NCI-H1105 (cell line): ENCODE measurements around the gene NXNL1.
"Not testable (repeated sequence)": the region's sequence is repeated elsewhere in the genome, so short reads cannot be mapped to it uniquely, and the experiment has no call there.

ENCODE experiments used
- DNase-seq: peaks from one replicate; lab custom pipeline; 2025; lab: John Stamatoyannopoulos, UW

Gene NXNL1

DNA sequence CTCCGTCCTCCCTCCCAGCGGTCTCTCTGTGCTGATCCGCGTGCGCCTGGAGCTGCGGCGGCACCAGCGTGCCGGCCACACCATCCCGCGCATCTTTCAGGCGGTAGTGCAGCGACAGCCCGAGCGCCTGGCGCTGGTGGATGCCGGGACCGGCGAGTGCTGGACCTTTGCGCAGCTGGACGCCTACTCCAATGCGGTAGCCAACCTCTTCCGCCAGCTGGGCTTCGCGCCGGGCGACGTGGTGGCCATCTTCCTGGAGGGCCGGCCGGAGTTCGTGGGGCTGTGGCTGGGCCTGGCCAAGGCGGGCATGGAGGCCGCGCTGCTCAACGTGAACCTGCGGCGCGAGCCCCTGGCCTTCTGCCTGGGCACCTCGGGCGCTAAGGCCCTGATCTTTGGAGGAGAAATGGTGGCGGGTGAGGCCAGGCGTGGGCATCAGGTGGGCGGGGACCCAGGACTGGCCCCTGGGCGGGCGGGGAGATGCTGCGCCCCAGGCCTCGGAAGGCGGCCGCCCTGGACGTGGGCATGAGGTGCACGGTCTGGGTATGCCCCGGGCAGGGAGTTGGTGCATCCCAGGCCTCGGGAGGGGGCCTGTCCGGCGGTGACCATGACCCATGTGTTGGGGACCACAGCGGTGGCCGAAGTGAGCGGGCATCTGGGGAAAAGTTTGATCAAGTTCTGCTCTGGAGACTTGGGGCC is 26.0 kb upstream of the NXNL1 start:
- DNase-seq, result no peak

DNA sequence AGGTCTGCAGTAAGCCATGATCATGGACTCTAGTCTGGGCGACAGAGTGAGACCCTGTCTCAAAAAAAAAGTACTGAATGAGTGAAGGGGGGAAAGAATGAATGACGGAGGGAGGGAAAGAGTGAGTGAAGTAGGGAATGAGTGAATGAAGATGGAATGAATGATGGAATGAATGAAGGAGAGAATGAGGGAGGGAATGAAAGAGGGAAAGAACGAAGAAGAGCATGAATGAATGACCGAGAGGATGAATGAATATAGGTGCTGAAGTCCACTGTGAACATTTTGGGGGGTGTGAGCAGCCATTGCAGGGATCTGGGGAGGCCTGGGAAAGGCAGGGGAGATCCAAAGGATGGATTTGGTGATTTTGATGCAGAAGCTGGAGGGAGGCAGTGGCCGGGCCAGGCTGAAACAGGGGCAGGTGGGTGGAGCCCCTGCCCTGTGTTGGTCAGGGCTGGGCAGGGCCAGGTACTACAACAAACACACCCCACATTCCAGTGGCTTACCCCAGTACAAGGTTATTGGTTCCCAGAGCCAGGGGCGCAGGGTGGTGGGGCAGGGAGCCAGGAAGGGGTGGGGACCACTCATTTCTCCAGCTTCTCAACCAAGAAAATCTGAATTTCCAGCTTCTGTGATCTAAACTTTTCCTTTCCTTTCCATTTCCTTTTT is 23.9 kb upstream of the NXNL1 start:
- no peak for DNase-seq

DNA sequence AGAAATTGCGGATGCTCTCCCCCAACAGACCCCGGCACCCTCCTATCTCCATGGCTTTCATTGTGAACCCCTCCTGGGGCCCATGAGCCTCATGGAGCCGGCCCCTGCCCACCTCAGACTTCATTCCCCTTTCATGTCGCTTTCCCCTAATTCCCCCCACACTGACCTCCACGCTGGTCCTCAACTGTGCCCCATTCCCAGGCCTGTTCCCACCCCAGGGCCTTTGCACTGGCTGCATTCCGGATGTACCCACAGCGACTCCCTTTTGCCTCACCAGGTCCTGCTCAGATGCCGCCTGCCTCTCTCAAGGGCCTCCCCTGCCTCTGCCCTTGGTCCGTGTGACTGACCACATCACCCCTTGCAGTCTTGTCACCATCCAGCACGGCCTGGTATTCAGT is 22.9 kb upstream of the NXNL1 start:
- no peak for DNase-seq

DNA sequence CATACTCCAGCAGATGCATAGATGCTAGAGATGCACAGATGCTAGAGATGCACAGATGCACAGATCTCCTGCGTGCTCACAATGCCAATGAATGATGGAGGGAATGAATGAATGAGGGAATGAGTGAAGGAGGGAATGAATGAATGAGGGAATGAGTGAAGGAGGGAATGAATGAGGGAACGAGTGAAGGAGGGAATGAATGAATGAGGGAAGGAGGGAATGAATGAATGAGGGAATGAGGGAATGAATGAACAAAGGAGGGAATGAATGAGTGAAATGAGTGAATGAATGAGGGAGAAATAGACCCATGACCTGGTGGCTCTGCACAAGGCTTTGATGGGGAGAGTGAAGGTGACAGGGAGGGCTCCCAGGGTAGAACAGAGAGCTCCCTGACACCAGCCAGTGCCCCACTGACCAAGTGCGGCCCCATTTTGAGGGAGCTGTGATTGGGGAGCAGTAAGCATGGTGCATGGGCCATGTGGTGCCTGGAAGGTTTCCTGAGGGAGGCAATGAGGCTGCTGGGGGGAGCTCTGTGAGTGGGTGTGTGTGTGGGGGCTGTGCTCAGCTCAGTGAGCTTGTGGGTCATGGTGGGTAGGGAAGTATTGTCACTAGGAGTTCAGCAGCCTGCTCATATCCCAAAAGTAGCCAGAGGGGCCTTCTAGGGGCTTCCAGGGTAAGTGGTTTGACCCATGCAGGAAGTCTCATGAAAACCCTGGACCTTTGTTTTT is 22.3 kb upstream of the NXNL1 start:
- DNase-seq, result no peak

DNA sequence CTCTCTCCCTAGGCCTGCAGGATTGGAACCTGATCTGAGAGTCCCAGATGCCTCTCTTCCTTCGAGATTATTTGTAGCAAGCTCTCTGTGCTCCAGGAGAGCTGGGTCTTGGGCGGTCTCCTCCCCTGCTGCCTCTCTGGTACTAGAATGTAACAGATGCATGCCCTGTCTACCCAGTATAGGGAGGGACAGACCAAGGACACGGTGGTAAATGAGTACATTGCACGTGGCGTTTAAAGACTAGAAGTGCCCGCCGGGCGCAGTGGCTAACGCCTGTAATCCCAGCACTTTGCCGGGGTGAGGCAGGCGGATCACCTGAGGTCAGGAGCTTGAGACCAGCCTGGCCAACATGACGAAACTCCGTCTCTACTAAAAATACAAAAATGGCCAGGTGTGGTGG is 21.3 kb upstream of the NXNL1 start:
- DNase-seq, result no peak

DNA sequence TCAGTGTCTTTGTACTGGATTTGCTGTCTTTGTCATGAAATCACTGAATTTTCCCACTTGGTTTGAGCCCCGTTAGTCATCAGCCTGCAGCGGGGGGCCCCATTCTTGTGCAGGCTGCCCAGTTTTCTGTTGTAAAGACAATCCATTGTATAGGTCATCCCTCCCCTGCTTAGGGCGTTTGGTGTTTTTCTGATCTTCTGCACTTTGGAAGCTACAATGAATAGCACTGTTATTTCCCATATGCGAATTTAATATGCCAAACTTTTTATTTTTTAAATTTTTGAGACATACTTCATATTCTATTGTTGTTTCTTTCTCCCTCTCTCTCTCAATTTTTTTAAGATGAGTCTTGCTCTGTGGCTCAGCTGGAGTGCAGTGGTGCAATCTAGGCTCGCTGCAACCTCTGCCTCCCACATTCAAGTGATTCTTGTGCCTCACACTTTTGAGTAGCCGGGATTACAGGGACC is 18.6 kb upstream of the NXNL1 start:
- no peak for DNase-seq

DNA sequence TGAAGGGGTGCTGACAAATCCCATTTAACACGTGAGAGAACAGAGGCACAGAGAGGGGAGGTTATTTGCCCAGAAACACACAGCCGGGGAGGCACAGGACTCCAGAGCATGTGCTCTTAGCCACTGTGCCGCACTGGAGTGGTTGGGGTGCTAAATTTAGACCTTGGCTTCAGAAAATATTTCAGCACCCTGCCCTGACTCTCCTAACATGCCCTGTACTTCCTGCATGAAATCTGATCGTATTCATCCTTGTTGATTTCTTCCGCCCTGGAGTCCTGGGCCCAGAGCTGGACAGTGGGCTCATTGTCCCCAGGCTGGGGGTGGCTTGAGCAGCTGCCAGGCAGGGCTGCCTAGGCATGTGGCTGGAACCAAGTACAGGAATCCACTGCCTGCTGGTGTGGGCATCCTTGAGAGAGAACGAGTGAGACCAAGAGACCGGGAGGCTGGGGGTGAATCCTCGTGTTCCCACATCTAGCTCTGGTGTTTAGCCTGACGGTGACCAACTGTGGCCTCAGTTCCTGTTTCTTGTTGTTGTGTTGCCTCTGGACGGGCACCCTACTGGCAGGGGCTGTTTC is 14.9 kb upstream of the NXNL1 start:
- DNase-seq, result no peak

DNA sequence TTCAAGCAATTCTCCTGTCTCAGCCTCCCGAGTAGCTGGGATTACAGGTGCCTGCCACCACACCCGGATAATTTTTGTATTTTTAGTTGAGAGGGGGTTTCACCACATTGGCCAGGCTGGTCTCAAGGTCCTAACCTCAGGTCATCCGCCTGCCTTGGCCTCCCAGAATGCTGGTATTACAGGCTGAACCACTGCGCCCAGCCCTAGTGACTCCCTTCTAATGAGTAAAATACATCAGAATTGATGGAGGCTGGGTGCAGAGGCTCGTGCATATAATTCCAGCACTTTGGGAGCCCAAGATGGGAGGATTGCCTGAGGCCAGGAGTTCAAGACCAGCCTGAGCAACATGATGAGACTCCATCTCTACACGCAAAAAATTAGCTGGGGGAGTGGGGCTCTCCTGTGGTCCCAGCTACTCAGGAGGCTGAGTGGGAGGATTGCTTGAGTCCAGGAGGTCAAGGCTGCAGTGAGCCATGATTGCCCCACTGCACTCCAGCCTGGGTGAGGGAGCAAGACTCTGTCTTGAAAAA is 14.3 kb upstream of the NXNL1 start:
- not testable (repeated sequence) for DNase-seq

DNA sequence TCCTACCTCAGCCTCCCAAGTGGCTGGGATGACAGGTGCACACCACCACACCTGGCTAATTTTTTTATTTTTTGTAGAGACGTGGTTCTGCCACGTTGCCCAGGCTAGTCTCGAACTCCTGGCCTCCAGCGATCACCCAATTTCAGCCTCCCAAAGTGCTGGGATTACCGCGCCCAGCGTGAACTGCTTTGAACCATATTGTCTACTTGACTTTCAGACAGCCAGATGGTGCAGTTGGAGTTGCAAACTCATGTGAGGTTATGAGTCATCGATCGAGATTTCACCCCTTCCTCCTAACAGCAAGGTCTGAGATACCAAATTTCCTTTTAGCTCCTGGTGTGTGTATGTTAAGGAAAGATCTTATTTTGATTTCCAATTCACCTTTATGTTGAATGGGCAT is 12.3 kb upstream of the NXNL1 start:
- DNase-seq, result no peak

DNA sequence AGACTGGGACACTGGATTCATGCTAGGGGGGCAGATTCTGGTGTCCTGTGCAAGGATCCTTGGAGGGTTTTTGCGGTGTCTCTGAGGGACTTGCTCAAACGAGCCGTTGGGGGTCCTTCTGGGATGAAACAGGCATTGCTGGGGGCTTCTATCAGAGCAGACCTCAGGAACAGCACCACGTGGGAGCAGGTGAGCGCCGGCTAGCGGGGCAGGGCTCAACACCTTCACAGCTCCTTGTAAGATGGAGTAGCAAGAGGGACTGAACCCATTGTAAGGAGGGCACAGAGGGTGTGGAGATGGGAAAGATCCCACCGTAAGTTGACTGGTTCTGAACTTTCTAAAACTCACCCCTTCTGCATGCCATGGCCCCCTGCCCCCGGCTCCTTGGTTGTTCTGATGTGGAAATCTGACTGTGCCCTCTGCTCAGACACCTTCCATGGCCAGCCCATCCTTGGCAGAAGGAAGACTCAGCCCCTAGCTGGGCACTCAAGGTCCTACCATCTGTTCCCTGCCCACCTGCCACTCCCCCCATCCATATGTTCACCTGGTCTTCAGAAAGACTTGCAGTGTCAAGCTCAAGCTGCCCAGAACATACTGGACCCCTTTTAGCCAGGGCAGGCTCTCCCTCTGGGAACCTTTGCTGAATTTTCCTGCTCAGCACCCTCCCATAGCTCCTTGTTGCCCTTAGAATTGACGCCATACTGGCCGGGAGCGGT is 10.8 kb upstream of the NXNL1 start:
- no peak for DNase-seq

DNA sequence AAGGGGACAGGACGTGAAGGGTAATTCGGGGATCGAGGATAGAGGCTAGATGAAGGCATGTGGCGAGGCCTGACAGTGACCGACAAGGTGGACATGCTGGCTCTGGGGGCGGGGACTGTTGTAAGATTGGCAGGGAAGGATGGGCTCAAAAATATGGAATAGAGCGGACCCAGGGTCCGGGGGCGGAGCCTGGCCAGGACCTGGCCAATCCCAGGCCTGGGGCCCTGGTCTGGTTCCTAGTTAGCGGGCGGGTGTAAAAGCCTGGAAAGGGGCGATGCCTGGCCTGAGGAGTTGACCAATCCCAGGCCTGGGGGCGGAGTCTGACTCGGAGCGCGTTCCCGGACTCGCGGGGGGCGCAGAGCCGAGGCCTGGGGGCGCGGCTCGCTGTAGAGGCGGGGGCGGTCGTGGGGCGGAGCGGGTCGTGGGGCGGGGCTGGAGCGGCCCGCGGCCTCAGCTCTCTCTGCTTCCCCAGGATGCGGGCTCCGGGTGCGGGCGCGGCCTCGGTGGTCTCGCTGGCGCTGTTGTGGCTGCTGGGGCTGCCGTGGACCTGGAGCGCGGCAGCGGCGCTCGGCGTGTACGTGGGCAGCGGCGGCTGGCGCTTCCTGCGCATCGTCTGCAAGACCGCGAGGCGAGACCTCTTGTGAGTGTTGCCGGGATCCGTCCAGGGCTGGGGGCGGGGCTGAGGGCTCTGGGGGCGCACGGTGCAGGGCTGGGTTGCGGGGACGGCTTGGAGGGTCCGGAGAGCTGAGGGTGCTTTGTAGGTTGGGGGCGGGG is 9.5 kb upstream of the NXNL1 start, which contains the start of gene SLC27A1:
TSS of gene SLC27A1 (plus strand) at position 457 of the 774 bp plus-strand sequence. CDS start at position 474, 17 bp downstream.
- peak; percentile 99 for DNase-seq

DNA sequence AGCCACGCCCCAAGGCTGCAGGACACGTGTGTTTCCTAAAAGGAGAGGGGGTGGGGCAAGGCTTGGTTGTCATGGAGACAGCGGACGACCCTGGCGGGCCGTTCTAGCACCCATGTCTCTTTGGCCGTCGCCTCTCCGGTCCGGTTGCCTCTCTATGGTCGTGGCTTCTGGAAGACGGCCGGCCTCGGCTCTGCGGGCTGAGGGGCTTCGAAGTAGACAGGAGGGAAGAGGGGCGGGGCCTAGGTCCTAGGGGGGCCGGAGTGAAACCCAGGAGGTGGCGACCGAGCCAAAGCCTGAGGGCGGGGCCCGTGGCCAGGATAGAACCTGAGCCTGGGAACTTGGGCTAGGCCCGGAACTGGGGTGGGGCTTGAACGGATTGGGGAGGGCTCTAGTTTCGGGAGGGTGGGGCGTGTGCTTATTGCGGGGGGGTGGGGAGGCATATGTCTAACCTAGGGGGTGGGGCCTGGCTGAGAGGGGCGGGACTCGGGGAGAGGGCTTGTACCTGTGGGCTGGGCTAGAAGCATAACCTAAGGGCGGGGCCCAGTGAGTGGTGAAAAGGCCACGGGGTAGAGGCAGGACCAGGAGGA is 8.8 kb upstream of the NXNL1 start:
- DNase-seq, result peak; percentile 94

DNA sequence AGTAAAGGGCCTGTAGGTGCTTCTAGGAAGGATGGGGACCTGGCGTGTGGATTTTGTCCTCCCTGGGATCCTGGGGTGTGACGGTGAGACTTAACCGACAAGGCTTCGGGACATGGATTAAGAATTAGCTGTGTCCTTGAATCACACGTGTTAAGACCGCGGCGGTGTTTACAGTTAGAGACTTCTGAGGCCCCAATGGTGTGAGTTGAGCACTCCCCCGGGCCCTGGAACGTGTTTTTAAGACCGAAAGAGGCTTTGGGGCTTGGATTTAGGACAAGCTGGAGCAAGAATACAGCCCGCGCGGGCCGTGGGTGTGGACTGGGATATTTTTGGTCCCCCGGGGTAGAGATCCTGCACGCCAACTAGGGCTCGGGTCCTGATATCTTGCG is 8.4 kb upstream of the NXNL1 start:
- DNase-seq, result no peak

DNA sequence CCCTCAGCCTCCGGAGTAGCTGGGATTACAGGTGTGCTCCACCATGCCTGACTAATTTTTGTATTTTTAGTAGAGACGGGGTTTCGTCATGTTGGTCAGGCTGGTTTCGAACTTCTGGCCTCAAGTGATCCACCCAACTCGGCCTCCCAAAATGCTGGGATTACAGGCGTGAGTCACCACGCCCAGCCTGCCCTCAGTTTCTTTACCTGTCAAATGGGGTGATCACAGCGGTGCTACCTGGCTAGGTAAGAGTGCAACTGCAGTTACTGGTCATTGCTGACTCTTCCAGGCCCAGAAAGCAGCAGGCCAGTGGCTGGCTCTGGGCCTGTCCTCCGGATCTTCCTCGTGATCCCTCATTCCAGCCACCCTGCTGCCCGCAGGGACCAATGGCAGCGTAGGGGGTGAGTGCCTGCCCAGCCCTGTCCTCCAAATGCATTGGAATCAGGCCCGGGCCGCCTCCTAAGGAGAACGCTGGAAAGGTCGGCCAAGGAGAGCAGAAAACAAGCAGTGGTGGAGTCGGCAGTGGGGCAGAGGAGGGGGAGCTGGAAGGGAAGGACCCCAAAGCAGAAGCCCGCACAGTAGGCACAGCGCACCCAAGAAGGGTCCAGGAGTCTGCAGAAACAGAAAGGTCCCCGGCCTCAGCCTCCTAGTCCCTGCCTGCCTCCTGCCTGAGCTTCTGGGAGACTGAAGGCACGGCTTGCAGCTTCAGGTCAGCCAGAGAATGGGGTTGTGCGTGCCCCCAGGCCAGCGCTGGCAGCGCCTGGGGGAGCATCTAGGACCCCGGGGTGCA is 7.8 kb upstream of the NXNL1 start:
- no peak for DNase-seq

DNA sequence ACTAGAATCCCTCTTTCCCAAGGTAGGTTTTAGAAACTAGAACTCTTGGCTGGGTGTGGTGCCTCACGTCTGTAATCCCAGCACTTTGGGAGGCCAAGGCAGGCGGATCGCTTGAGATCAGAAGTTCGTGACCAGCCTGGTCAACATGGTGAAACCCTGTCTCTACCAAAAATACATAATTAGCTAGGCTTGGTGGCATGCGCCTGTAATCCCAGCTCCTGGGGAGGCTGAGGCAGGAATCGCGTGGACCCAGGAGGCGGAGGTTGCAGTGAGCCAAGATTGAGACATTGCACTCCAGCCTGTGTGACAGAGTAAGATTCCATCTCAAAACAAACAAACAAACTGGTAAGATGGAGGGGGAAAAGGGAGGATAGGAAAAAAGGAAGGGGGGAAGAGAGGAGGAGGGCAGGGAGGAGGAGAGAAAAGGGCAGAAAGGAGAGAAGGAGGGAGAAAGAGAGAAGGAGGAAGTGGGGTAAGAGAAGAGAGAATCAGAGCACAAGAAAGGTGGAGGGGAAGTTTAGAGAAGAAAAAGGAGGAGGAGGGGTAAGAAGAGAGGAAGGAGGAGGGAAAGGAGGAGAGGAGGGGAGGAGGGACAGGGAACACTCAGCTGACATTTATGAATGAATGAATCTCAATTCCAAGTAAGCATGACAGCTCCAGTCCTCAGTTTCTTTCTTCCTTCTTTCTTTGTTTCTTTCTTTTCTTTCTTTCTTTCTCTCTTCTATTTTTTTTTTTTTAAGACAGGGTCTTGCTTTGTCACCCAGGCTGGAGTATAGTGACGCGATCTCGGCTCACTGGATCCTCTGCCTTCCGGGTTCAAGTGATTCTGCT is 7.0 kb upstream of the NXNL1 start:
- no peak for DNase-seq

DNA sequence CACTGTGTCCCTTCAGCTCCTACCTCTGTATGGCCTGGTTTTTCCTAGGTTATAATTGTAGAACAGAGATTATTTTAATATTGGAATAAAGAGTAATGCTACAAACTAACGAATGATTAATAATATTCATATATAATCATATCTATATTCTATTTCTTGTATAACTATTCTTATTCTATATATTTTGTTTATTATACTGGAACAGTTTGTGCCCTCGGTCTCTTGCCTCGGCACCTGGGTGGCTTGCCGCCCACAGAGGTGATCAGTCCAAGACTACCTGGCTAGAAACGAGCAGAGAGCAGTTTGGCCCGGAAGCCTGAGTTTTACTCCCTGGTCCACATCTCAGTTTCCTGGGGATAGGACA is 5.7 kb upstream of the NXNL1 start:
- no peak for DNase-seq

DNA sequence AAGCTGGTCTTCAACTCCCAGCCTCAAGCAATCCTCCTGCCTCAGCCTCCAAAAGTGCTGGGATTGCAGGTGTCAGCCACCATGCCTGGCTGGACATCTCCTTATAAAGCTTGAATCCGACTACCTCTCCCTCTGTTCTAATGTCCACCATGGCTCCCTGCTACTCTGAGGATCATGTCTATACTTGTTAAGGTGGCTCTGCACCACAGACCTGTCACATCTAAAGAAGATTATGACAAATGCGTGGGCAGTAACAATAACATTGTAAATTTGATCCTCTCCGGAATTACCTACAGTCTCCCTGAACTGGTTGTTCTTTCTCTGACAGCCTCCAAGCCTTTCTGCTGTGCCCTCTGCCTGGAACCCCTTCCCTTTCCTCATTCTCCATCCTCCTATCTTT is 1.8 kb downstream of the NXNL1 start:
- DNase-seq, result no peak

DNA sequence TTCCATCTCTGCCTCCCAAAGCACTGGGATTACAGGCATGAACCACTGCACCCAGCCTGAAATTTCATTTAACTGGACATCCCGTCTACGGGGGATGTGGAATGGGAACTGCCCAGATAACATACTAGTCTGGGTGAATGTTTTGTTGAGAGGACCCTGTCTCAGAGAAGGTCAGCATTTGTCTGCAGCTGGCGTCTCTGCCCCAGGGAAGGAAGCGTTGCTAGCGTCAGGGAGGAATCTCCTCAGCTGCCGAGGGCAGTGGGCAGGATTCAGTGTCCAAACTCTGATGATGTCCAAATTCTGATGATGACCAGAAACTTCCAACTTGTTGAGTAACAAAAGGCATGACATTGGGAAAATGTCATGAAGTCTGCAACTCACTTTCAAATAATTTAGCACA is 3.1 kb downstream of the NXNL1 start:
- no peak for DNase-seq

DNA sequence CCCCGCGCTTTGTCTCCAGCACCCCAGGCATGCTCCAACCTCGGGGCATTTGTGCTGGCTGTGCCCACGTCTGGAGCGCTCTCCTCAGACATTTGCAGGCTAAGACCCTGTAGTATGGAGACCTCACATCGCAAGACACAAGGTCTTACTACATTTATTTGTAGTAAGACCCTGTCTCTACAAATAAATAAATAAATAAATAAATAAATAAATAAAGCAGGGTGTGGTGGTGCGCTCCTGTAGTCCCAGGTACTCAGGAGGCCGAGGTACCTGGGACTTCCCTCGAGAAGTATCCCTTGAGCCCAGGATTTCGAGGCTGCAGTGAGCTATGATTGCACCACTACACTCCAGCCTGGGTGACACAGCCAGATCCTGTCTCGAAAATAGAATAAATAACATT is 4.6 kb downstream of the NXNL1 start:
- DNase-seq, result no peak
